HG03039 (cell line): ENCODE measurements around the gene CACNA2D2.

Source experiments
- ATAC-seq: cut with Tn5 transposase; IDR thresholded peaks from one replicate; pipeline ENCODE4 v1.9.1; 2021; ENCODE audit warnings: mild to moderate bottlenecking, moderate library complexity; ENCODE audit not compliant: unreplicated experiment

CACNA2D2 gene

DNA sequence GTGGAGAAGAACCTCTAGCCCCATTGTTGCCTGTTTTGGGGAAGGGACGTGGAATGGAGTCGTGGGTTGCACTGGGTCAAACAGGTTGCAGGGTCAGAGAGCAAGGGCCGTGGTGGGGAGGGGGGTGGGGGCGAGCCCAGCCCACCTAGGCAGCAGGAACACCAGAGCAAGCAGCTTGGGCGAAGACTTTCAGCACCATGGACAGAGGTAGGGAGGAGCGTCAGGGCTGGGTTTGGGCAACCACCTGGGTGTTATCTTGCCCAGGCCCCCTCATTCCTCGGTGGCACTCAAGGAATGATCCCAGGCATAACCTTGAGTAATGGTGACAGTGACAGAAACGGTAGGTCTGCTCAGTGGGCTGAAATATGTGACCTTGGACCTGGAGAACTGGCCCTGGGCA lies 98.2 kb downstream of the CACNA2D2 start:
- ATAC-seq = no peak

DNA sequence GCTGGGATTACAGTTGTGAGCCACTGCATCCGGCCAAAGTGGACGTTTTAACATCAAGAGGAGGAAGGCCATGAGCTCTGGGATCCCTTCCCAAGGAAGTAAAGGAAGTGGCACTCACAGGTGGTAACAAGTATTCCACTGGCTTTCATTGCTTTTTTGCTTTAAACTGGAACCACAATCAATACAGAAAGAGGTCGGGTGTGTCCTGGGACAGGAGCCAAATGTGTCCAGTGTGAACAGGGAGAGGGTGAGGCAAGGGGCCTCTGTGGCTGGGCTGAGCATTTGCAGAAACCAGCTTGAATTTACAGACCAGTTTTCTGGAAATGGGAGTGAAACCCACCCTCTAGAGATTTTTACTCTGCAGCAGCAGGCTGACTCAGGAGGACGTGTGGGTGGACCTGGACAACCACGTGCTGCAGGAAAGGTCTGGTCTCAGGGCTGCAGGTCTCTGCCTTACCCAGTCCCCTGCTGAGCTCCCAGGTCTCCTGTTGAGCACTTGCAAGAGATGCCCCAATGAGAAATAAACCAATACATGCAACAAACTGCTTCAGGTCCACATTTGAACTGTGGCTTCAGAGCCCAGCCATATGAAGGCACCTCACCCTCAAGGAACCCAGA lies 101.3 kb downstream of the CACNA2D2 start:
- no peak for ATAC-seq

DNA sequence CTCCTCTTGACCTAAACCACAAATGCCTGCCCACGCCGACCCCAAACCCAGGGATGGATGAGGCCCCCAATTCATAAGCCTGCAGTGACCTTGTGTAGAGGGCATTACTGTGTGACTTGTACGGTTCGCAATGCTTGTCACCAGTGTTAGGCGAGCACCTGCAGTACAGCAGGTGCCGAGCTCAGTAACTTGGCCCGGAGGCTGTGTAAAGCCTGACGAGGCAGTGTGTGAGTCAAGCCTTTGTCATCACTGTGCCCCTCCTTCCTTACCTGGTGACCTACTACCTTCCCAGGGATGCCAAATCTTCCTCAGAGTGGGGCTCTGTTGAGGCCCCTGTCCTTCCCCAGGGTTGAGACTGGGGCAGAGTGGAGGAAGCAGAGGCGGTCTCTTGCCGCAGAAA lies 106.9 kb downstream of the CACNA2D2 start:
- no peak for ATAC-seq

DNA sequence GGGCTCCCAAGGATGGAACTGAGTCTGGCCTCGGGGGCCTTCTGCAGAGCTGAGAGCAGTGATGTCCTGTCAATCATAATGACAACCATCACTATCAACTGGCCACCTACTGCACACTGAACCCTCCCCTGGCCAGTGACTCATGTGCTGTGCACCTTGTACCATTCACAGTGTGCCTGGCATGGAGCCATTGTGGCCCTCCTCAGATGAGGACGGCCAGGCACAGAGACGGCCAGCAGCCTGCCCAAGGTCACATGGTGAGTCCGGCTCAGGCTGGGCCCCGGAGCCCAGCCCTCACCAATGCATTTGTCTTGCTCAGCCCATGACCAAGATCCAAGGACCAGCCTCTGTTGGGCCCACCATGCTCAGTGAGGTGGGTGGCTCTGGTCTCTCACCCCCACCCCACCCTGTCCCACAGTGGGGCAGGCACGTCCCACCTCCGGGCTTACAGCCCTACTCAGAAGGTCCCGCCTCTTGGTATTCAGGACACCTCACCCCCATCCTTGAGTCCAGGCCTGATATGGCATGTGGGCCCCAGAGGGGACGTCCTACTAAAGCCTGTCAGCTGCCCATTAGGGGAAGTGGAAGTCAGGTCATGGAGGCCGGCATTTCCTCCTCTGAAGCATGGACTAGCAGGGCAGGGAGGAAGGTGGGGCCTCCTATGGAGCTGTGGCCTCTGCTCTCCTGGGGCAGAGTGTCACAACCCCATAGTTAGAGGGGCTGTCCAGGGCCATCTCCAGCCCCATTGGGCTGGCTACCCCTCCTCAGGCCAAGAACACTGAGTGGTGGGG lies 108.2 kb downstream of the CACNA2D2 start:
- no peak for ATAC-seq

DNA sequence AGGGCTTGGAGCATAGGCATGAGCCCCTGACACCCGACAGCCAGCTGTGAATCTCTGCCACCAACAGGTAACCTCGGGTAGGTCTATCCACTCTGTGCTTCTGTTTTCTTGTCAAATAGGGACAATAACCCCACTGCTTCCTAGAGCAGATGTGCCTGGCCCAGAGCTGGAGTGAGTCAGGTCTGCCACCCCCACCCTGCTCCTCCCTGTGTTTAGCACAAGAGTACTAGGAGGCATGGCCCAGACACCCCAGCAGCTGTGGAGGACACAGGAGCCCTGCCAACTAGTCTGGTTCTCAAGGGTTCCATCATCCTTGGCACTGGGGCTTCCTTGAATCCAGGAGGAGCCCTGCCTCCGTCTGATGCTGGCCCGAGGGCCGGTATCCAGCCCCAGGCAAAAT lies 110.4 kb downstream of the CACNA2D2 start:
- no peak for ATAC-seq

DNA sequence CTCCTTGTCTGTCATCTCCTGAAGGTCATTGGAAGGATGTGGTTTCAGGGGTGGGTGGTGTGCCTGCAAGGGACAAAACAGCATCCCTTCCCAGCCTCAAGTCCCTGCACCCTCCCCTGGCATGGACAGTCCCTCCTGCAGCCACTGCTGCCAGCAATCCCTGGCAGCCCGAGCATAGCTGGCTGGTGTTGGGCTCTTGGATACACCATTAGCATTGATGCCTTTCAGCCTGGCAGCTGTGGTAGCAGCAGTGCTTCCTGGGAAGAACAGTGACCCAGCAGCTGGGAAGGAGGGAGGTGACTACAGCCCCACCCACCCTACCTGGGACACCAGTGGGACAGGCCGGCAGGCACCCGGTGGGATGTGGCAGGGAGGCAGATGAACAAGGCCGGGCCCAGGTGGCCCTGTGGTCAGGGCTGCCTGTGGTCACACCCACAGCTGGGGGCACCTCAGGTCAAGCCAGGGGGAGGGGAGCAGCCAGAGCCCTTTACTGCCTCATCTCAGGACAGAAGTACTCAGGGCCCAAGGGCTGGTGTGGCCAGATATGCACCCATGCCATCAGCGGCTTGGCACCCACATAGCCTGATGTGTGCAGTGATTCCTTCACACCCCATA lies 111.2 kb downstream of the CACNA2D2 start:
- ATAC-seq = no peak

DNA sequence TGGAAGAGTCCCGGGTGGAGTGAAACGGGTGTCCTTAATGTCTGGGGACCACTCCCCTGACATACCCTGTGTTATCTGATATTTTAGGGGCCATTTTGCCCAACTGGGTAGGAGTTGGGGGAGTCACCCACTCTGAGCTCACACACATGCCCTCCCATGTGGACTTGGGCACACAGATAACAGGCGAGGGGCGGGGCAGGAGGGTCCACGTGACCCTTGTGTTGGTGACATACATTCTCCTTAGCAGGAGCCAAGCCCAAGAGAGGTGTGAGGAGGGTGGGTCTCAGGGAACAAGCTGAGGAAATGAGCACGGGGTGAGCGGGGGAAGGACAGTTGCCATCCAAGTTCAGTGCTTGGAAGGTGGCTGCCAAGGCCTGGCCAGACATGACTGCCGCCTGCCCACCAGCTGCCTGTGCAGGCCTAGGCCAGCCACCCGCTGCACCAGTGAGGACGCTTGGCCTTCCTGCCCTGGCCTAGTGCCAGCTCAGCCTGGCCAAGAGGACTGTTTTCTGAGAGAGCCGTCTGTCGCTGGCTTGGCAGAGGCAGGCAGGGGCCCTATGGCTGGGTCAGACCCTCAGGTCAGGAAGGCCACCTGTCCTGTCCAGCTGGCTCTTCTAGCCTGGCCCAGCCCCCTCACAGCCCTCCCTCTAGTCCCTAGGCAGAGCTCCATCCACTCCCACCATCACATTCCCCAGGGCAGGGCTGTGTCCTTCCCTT lies 112.8 kb downstream of the CACNA2D2 start:
- ATAC-seq = no peak

DNA sequence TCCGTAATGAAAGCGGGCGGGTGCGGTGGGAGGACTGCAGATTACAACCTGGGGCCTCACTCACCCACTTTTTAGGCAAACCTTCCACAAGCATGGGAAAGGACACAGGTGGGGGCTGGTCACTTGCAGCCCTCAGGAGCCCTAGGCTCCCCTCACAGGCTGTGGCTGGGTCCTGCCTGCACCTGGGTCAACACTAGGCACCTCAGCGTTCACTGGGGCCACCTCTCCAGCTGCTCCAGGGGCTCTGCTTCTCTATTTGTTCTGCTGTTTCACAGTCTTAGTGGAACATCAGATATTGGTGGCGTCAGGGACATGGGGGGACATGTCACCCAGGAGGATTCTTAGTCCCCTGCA lies 114.0 kb downstream of the CACNA2D2 start:
- no peak for ATAC-seq

DNA sequence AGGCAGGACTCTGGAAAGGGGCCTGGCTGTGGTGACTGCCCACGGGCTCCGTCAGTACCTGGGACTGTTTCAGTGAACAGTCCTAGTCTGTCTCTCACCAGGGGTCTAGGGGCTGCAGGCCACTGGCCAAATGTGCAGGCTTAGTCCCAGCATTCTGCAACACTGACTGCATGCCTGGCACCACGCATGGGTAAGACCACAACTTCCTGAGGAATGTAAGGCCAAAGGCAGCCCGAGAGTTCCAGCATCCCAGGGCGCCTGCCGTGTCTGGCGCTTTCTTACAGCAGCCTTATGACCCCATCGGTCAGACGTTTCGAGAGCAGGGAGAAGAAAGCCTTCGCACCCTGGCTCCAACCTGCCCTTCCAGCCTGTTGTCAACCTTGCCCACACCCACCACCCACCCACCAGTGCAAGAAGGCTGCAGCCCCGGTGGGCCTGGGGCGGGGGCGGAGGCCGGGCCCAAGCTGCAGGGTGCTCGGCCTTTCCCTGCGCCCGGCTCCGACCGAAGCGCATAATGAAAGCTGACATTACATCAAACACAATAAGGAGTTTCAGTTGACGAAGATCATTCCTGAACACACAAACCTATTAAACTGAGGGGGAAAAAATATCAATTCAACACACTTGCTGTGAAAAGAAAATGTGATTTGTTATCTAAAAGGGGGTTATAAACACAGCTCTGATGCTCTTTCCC lies 114.6 kb downstream of the CACNA2D2 start:
- no peak for ATAC-seq

DNA sequence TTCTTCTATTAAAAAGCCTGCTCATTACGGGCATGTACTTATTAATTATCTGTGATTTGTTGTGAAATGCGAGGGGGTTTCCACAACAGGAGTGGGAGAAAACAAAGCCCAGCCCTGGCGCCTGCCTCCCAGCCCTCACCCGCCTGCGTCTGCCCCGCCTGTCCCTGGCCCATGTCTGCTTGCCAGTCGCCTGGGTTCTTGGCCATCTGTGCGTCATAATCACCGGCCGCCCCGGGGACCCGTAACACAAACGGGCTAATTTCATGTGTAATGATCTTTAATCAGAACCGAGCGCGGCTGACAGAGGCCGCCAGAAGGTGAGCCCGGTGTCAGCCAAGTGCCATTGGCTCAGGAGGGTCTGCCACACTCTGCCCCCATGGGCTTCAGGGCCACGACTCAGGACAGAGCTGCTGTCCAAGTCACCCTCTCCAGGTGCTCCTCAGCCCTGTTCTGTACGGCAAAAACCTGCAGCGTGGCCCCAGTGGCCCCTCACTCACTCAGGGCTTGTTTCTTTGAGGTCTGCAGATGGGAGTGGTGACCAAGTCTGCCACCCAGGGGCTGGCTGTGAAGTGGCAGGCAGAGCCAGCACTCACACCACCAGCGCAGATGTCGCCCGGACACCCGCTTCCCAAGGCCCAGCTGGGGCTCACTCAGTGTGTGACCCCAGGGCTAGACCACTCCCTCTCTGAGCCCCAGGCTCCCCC lies 115.3 kb downstream of the CACNA2D2 start:
- no peak for ATAC-seq

DNA sequence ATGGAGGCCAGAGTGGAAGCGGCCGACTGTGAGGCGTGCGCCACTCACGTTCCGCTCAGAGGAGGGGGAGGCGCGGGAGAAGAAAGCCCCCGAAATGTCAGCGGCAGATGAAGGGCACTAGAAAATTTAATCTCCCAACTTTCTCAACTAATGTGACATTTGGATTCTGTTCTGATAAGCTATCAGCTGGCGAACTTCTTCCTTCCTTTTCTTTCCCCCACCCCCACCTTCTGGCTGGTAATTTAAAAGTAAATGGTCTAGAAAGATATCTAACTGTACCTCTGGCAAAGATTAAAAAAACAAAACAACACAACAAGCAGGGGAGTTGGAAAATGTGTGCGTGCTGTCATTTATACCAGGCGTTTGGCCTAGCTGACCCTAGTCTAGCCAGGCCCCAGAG lies 117.7 kb downstream of the CACNA2D2 start:
- no peak for ATAC-seq

DNA sequence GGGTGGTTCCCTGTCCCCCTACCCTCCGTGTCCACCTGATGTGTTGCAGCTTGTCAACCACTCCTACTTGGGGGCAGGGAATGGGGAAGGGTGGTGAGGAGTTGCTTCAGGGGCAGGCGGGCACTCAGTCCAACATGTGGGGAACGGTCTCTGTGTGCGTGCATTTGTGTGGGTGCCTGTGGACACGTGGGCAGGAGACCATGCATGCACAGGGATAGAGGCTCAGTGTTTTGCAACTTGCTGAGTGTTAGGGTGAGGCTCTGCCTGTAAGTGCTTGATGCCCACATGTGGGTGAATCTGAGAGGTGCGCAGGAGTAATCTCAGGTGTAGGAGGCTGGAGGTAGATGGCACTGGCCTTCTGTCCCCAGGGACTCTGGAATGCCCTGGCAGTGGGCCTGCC lies 119.7 kb downstream of the CACNA2D2 start:
- ATAC-seq = no peak

DNA sequence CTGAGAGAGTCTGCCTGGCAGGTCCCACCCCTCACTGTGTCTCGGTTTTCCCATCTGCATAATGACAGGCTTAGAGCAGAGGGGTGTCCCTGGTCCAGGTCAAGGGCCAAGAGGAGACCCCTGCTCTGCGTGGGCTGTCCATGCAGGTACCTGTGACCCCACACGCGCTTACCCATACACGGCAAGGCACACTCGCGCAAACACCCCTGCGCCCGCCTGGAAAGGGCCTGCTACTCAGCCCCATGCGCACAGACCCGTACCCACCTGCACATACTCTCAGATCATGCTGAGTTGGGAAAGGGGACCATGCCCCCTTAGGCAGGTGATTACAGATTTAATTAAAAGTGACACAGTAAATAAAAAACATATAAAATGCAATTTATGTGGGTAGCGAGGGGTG lies 120.7 kb downstream of the CACNA2D2 start:
- ATAC-seq = no peak

DNA sequence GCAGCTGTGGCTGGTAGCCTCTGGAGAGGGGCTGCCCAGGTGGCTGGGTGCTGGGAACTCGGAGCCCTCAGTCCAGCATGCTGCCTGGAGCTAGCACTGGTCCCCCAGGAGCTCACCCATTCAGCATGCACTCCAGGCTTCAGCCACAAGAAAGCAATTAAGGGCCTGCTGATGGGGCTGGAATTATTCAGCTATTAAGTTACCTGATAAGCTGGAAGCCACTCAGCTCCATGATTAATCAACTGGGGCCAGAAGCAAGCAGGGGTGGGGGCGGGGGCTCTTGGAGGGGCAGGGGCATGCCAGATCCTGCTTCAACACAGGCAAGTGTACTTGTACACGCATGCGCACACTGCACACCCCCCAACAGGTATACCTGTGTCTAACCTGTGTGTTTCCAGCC lies 122.1 kb downstream of the CACNA2D2 start:
- ATAC-seq = no peak

DNA sequence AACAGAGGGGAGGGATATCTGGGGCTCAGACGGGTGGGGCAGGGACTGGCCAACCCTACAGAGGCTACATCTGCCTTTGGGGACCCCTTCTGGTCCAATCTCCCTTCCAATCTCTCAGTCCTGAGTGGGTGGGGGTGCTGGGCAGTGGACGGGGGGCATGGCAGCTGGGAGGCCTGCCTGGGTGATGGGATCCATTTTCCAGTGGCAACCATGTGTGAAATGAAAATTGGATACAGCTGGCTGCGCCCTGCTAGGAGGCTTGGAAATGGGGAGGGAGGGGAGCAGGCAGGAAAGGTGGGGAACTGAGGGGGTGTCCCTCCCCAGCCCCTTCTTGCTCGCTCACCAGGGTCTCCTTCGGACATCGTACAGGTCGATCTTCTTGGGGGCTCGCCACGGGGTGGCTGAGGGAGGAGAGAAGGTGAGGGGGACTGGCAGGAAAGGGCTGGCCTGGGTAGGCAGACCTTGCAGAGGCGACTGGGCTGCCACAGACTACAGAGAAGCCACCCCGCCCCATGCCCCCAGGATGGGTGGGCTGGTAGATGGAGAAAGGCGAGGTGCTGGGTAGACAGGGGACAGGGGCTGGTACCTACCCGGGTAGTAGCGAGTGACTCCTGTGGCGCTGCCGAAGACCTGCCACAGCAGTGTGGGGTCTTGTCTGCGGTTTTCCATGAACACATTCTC lies 122.9 kb downstream of the CACNA2D2 start:
- ATAC-seq = no peak

DNA sequence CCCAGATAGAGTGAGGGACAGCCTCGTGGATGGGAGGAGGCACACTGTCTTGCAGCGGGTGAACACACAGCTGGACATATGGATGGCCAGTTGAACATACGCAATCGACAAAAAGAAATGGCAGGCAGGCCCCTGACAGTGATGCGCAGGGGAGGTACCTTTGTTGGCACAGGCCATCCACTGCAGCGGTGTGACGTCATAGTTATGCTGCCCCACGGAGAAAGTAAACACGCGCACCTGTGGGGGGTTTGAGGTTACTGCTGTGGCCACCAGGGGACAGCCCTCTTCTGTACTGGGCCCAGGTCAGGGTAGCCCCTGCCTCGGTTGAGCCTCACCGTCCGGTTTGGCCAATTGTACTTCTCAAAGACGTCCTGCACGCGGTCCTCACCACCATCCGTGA lies 124.7 kb downstream of the CACNA2D2 start:
- ATAC-seq = no peak

DNA sequence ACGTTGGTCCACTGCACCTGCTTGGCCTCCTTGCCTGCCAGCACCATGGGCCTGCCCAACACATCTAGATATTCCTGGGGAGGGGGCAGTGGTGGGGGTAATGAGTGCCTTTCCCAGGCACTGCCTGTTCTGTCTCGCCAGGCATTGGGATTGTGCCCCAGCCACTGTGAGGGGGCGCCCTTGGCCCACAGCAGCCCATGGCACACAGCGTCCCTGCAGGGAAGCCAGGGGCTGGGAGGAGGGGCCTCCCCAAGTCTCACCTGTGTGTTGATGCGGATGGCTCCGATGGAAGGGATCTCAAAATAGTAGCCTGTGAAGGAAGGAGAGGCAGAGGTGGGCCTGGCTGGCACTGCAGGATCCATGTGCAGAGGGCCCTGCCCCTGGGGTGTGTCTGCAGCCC lies 125.4 kb downstream of the CACNA2D2 start:
- no peak for ATAC-seq

DNA sequence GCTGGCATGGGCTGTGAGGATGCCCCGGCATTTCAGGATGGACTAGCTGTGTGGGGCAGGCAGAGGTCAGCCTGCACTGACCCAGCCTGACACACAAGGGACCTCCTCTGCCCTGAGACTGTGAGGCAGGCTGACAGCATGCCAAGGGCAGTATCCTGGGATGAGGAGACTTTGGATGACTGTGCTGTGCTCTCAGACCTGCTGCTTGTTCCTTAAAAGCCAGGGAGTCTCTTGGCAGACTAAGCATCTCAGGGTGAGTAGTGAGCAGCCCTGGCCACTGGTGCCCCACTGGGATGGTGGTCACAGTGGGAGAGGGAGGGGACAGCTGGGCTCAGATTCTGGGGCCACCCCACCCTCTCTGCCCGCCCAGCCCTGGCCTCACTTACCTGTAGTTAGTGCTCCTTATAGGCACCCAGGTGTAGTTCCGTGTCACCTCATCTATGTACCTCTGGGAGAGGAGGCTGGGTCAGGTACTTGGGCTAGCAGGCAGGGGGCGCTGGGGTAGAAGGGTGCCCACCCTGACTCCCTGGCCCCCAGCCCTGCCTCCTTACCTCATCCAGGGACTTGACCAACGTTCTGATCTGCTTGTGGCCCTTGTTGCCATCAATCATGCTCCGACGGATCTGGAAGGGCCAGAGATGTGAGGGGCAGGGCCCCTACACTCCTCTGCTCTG lies 128.0 kb downstream of the CACNA2D2 start:
- ATAC-seq = no peak
